Measurements from ENCODE around the gene DTX2.
"Not testable (repeated sequence)": the region's sequence is repeated elsewhere in the genome, so short reads cannot be mapped to it uniquely, and the experiment has no call there.

The DTX2 gene

GRCh38 chr7:76512941-76513816, 51.7 kb downstream of the DTX2 start:
- no peak for DNase-seq (ENCODE audit: low read depth)

- no peak for DNase-seq (ENCODE audit: low read depth)
Measured at GRCh38 chr7:76513817-76514799, 52.6 kb downstream of the DTX2 start.

- no peak for DNase-seq (ENCODE audit: low read depth)
Measured at GRCh38 chr7:76514926-76515771, 53.6 kb downstream of the DTX2 start.

GRCh38 chr7:76515999-76516443, 54.5 kb downstream of the DTX2 start:
- DNase-seq (ENCODE audit: low read depth) = peak; percentile 16

- DNase-seq (ENCODE audit: low read depth) = not testable (repeated sequence)
Measured at GRCh38 chr7:76516932-76517331, 55.4 kb downstream of the DTX2 start.

GRCh38 chr7:76526183-76526582, 64.7 kb downstream of the DTX2 start:
- DNase-seq (ENCODE audit: low read depth) = not testable (repeated sequence)

GRCh38 chr7:76531643-76532042, 70.1 kb downstream of the DTX2 start:
- not testable (repeated sequence) for DNase-seq (ENCODE audit: low read depth)

- DNase-seq (ENCODE audit: low read depth) = not testable (repeated sequence)
Measured at GRCh38 chr7:76543197-76543596, 81.7 kb downstream of the DTX2 start, which contains the start of gene SPDYE16. Gene SPDYE16, minus strand, starts transcription at chr7:76543297. Its CDS starts 1,838 bp downstream, at chr7:76541459.

- DNase-seq (ENCODE audit: low read depth) = peak; percentile 58
Measured at GRCh38 chr7:76549025-76549854, 87.7 kb downstream of the DTX2 start.

GRCh38 chr7:76549855-76550248, 88.3 kb downstream of the DTX2 start:
- DNase-seq (ENCODE audit: low read depth) = not testable (repeated sequence)

GRCh38 chr7:76551992-76552391, 90.5 kb downstream of the DTX2 start:
- DNase-seq (ENCODE audit: low read depth) = not testable (repeated sequence)

All from GM04504 (cell line).